Esophagus squamous epithelium (tissue), 5 donors: ENCODE data around the gene NEMP1. TPM values are rescaled to one million over a fixed set of nuclear protein-coding genes. Genes with fewer than 3 reads are reported as not detected.

Experiments
- DNase-seq: peaks from one replicate; lab custom pipeline; 2025; lab: John Stamatoyannopoulos, UW
- H3K27ac ChIP-seq, 4 donors: fragments of 200-600 bp; sonication (generic); one replicate each; pipeline ENCODE4 v1.5.1; 2016 to 2019; ENCODE audit warnings: mild to moderate bottlenecking in 1 of 4
- H3K27me3 ChIP-seq, 4 donors: fragments of 200-600 bp; sonication (generic); 1 replicate in 3 of 4; 2 replicates in 1 of 4; pipeline versions ENCODE4 v1.5.1 to v1.6.0; 2017 to 2021; ENCODE audit warnings: antibody characterized with exemption in 1 of 4
- H3K36me3 ChIP-seq, 3 donors: fragments of 200-600 bp; sonication (generic); one replicate each; pipeline ENCODE4 v1.5.1; 2016 to 2019
- H3K4me1 ChIP-seq, 3 donors: fragments of 200-600 bp; sonication (generic); one replicate each; pipeline ENCODE4 v1.5.1; 2017 to 2019
- H3K4me3 ChIP-seq, 4 donors: fragments of 200-600 bp; sonication (generic); 1 replicate in 3 of 4; 2 replicates in 1 of 4; pipeline ENCODE4 v1.5.1; 2016 to 2019; ENCODE audit warnings: mild to moderate bottlenecking in 2 of 4, moderate library complexity in 1 of 4
- H3K9me3 ChIP-seq, 3 donors: fragments of 200-600 bp; sonication (generic); one replicate each; pipeline ENCODE4 v1.5.1; 2016 to 2019
- CTCF ChIP-seq, 6 experiments: fragments of 450-650 bp in 4 of 6; fragments of 200-600 bp in 2 of 6; sonication (generic) in 2 of 6; IDR thresholded peaks; one replicate each; pipeline ENCODE4 v1.5.1; 2016 to 2019; ENCODE audit warnings: antibody characterized with exemption in 6 of 6, mild to moderate bottlenecking in 4 of 6, moderate library complexity in 4 of 6
- POLR2A ChIP-seq, 4 donors: fragments of 450-650 bp; IDR thresholded peaks; one replicate each; pipeline ENCODE4 v1.6.1; 2017; ENCODE audit warnings: antibody characterized with exemption in 4 of 4, mild to moderate bottlenecking in 4 of 4, moderate library complexity in 3 of 4
- WGBS, 2 donors: methylation state at CpG; one replicate each; pipeline ENCODE4 v1.1.5; 2018; 5-methylcytosine and 5-hydroxymethylcytosine counted together
- intact Hi-C: fragments of 100-400 bp; cut with DNase I; formaldehyde crosslinking; loops from one replicate; pipeline ENCODE4 v1.15.0; 2022
- total RNA-seq, 4 donors: library from RNA; depleted of rRNA; stranded (reverse); fragments of >200 nt; gene quantifications; one replicate each; pipeline ENCODE4 v1.1.0, GENCODE V29; 2016
- donor health status: DM: yes; HTN: yes; CAD: no.

Gene NEMP1
- total RNA-seq, 4 donors from 2014 or later: 4.1 to 7.6 (median 6.7) TPM

- Histone ChIP-seq H3K36me3 (peaks cover 17 to 96% (median 34%) of the 10 kb centered on the region in 3 donors), H3K27ac (peak overlapping the region; percentile 47 to 100 (median 82)), H3K4me1 (peaks cover 21 to 78% (median 25%) of the 10 kb centered on the region in 3 donors), H3K4me3 (no peak overlapping the region), H3K9me3 (no peaks in the 10 kb centered on the region), H3K27me3 (no peaks in the 10 kb centered on the region)
- TF ChIP-seq CTCF (IDR thresholded peaks at IDR 0.05): no peak
- TF ChIP-seq POLR2A (IDR thresholded peaks at IDR 0.05): no peak
- 61 to 73% methylated on average over 8 to 12 of the region's 12 CpGs for WGBS, 2 donors
- intact Hi-C loops: no loop called here
- no peak for DNase-seq
Observed at GRCh38 chr12:57099766-57100165, 21.2 kb upstream of the NEMP1 start.

GRCh38 chr12:57099047-57099714 is 20.6 kb upstream of the NEMP1 start:
- no peaks in the 10 kb centered on the region for H3K9me3 ChIP-seq
- H3K4me1 ChIP-seq: peaks cover 27 to 84% (median 31%) of the 10 kb centered on the region in 3 donors
- intact Hi-C loops: no loop called here
- 71 to 85% methylated on average over 9 to 11 of the region's 11 CpGs for WGBS, 2 donors
- H3K36me3 ChIP-seq: peaks cover 17 to 96% (median 29%) of the 10 kb centered on the region in 3 donors
- H3K4me3 ChIP-seq: no peak overlapping the region
- TF ChIP-seq POLR2A (IDR thresholded peaks at IDR 0.05): no peak
- TF ChIP-seq CTCF (IDR thresholded peaks at IDR 0.05): no peak
- no peak for DNase-seq
- no peaks in the 10 kb centered on the region for H3K27me3 ChIP-seq
- peak overlapping the region; percentile 47 to 100 (median 82) for H3K27ac ChIP-seq

GRCh38 chr12:57098546-57098945 is 20.0 kb upstream of the NEMP1 start:
- no peak for DNase-seq
- intact Hi-C loops: no loop called here
- no peak overlapping the region for H3K4me3 ChIP-seq
- H3K36me3 ChIP-seq: peaks cover 17 to 93% (median 23%) of the 10 kb centered on the region in 3 donors
- H3K9me3 ChIP-seq: no peaks in the 10 kb centered on the region
- TF ChIP-seq POLR2A (IDR thresholded peaks at IDR 0.05) (no peak), CTCF (IDR thresholded peaks at IDR 0.05) (no peak)
- H3K27me3 ChIP-seq: no peaks in the 10 kb centered on the region
- peak overlapping the region; percentile 47 to 100 (median 82) for H3K27ac ChIP-seq
- H3K4me1 ChIP-seq: peaks cover 33 to 90% (median 37%) of the 10 kb centered on the region in 3 donors
- WGBS, 2 donors: 78% methylated on average over 1 of the region's 1 CpG; no CpG with 5 or more reads in 1 of the 2 donors

GRCh38 chr12:57097554-57097835 is 18.9 kb upstream of the NEMP1 start:
- Histone ChIP-seq H3K36me3 (peaks cover 23 to 94% (median 27%) of the 10 kb centered on the region in 3 donors), H3K4me3 (no peak overlapping the region), H3K27ac (peak overlapping the region; percentile 76 to 100 (median 98)), H3K9me3 (no peaks in the 10 kb centered on the region), H3K4me1 (peaks cover 44 to 100% (median 44%) of the 10 kb centered on the region in 3 donors), H3K27me3 (no peaks in the 10 kb centered on the region)
- TF ChIP-seq CTCF (IDR thresholded peaks at IDR 0.05) (no peak), POLR2A (IDR thresholded peaks at IDR 0.05) (no peak)
- intact Hi-C loops: no loop called here
- no peak for DNase-seq
- 74 to 78% methylated on average over 8 of the region's 8 CpGs for WGBS, 2 donors

- Histone ChIP-seq H3K9me3 (no peaks in the 10 kb centered on the region), H3K4me1 (peaks cover 49 to 100% (median 50%) of the 10 kb centered on the region in 3 donors), H3K4me3 (no peak overlapping the region), H3K27me3 (no peaks in the 10 kb centered on the region), H3K27ac (peak overlapping the region; percentile 76 to 100 (median 98)), H3K36me3 (peaks cover 26 to 94% (median 30%) of the 10 kb centered on the region in 3 donors)
- intact Hi-C loops: no loop called here
- DNase-seq: no peak
- WGBS, 2 donors: 83 to 84% methylated on average over 6 of the region's 8 CpGs
- TF ChIP-seq CTCF (IDR thresholded peaks at IDR 0.05): no peak
- no peak for TF ChIP-seq POLR2A (IDR thresholded peaks at IDR 0.05)
Observed at GRCh38 chr12:57096748-57097553, 18.4 kb upstream of the NEMP1 start.
